ENCODE data around the gene TEP1. TPM values are rescaled to one million over a fixed set of nuclear protein-coding genes. Genes with fewer than 3 reads are reported as not detected.

TEP1 gene
- total and polyA plus RNA-seq, 2 of the 13 experiments (the other 11 are each of a cell fraction or from before 2014, with no cell fraction given), result 11.0 to 12.8 TPM

DNA sequence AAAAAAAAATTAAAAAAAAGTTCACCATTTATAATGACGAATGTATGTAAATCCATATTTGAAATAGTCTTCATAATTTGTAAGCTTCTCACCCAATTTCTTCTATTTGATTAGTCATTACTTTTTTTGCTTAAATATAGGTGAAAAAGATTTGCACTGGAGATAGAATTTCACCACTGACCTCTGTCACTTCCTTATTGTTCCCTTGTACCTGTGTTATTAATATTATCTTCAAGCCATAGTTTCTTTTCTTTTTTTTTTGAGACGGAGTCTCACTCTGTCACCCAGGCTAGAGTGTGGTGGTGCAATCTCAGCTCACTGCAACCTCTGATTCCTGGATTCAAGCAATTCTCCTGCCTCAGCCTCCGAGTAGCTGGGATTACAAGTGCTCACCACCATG, 15.8 kb downstream of the TEP1 start (continued):
- TF ChIP-seq, protein P1, sequence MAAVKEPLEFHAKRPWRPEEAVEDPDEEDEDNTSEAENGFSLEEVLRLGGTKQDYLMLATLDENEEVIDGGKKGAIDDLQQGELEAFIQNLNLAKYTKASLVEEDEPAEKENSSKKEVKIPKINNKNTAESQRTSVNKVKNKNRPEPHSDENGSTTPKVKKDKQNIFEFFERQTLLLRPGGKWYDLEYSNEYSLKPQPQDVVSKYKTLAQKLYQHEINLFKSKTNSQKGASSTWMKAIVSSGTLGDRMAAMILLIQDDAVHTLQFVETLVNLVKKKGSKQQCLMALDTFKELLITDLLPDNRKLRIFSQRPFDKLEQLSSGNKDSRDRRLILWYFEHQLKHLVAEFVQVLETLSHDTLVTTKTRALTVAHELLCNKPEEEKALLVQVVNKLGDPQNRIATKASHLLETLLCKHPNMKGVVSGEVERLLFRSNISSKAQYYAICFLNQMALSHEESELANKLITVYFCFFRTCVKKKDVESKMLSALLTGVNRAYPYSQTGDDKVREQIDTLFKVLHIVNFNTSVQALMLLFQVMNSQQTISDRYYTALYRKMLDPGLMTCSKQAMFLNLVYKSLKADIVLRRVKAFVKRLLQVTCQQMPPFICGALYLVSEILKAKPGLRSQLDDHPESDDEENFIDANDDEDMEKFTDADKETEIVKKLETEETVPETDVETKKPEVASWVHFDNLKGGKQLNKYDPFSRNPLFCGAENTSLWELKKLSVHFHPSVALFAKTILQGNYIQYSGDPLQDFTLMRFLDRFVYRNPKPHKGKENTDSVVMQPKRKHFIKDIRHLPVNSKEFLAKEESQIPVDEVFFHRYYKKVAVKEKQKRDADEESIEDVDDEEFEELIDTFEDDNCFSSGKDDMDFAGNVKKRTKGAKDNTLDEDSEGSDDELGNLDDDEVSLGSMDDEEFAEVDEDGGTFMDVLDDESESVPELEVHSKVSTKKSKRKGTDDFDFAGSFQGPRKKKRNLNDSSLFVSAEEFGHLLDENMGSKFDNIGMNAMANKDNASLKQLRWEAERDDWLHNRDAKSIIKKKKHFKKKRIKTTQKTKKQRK (IDR thresholded peaks at IDR 0.05; ENCODE audit: low read length), result no peak
- TF ChIP-seq, protein P2, sequence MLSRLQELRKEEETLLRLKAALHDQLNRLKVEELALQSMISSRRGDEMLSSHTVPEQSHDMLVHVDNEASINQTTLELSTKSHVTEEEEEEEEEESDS (CRISPR knock-in tag; IDR thresholded peaks at IDR 0.05; ENCODE audit: borderline replicate concordance), result no peak
- TF ChIP-seq ARID3A (IDR thresholded peaks at IDR 0.05; ENCODE audit: low read depth, low read length) (no peak), DDIT3 (CRISPR knock-in tag; IDR thresholded peaks at IDR 0.05) (no peak), ZNF251 (CRISPR knock-in tag; IDR thresholded peaks at IDR 0.05) (no peak), ZMYM3 (CRISPR knock-in tag; IDR thresholded peaks at IDR 0.05) (no peak), ATF7-NPFF (CRISPR knock-in tag; IDR thresholded peaks at IDR 0.05; ENCODE audit: low read depth) (no peak), ZNF282 (IDR thresholded peaks at IDR 0.05; ENCODE audit: partially characterized antibody) (no peak), ZFP36 (IDR thresholded peaks at IDR 0.05; ENCODE audit: borderline replicate concordance, low read depth, low read length, partially characterized antibody) (no peak), KDM5B (CRISPR knock-in tag; IDR thresholded peaks at IDR 0.05; ENCODE audit: borderline replicate concordance) (no peak)
- TF ChIP-seq, protein P3, sequence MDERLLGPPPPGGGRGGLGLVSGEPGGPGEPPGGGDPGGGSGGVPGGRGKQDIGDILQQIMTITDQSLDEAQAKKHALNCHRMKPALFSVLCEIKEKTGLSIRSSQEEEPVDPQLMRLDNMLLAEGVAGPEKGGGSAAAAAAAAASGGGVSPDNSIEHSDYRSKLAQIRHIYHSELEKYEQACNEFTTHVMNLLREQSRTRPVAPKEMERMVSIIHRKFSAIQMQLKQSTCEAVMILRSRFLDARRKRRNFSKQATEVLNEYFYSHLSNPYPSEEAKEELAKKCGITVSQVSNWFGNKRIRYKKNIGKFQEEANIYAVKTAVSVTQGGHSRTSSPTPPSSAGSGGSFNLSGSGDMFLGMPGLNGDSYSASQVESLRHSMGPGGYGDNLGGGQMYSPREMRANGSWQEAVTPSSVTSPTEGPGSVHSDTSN (CRISPR knock-in tag; IDR thresholded peaks at IDR 0.05), result no peak
